Stimulated activated naive CD4-positive, alpha-beta T cell (primary cell): ENCODE data around the gene LBX1.
A peak's percentile ranks its signal among the peaks of the same experiment; 100 is the strongest.

ENCODE experiments used
- DNase-seq, 6 experiments: peaks; one replicate each; lab custom pipeline; 2025; lab: John Stamatoyannopoulos, UW

Gene LBX1

DNA sequence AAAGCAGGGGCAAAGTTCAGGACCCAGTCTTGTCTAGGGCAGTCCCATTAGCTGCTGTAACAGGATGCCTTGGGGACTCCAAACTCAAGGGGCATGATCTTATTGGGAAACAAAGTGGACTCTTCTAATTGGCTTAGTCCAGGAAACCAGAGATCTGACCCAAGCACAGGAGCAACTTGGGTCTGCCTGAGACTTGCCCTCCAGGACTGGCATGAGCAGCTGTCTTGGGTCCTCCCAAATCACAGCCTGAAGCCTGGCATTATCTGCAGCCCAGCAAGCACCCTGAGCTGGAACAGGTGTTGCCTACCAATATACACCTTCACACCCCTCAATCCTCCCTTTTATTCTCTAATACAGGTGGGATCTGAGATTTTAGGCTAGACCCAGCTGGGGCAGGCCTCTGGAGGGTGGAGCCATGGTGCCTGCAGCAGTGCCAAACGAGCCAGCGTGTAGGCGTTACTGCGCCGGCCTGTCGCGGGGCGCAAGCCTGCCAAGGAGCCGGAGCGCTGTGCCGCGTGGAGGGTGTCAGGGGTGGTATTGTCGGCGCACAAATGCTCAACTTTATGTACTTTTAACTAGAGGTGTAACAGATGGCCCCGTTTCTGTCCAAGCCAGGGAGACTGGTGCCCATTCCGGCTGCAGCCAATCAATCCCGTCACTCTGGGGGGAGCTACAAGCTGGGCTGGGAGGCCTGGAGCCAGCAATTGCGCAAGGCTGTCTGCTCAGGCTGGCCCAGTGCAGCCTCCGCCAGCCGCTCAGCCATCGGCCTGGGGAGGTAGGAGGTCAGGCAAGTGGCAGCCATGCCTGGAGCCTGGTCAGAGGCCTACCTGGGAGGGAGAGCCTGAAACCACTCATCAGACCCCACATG, 12.8 kb upstream of the LBX1 start:
- no peak for DNase-seq

GRCh38 chr10:101238732-101239105, 9.5 kb upstream of the LBX1 start:
- peak in 1 of 6 experiments; percentile 11 for DNase-seq

GRCh38 chr10:101237982-101238731, 8.9 kb upstream of the LBX1 start:
- no peak for DNase-seq

DNA sequence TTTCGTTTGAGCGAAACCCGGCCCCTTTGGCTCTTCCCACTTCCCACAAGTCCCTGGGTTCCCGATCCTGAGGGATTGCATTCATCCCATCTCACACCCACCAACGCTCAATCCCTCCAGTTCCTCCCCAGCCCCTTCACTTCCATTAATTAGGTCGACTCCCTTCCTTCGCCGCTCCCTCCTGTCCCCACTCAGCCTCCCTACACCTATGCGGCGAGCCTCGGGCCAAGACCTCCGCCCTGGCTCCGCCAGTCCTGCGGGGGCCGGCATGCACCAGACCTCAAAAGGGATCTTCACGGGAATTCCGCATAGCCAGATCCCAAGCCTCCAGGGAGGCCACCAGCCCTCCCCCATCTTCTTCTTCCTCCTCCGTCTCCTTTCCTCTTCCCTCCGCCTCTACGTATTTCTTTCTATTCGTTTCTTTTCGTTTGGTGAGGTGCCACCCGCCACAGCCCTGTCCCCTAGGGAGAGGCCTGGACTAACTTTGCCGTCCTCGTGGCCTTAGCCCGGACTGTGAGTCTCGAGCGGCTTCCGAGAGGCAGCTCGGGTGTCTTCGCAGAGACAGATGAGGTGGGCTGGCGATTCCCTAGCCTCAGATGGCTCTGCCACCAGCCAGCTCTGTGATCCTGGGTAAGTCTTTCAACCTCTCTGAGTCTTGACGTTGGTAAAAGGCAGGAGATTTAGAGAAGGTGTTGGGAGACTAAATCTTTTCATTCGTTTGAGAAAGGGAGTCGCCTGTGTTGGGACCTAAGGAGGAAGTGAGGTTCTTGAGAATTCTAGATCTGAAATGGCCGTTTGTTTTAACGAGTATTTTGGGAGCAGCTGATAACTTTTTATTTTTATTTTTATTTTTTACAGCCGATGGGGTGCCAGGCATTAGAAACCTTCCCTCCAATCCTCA, 8.1 kb upstream of the LBX1 start:
- peak in 2 of 6 experiments; percentile 10 to 34 for DNase-seq

DNA sequence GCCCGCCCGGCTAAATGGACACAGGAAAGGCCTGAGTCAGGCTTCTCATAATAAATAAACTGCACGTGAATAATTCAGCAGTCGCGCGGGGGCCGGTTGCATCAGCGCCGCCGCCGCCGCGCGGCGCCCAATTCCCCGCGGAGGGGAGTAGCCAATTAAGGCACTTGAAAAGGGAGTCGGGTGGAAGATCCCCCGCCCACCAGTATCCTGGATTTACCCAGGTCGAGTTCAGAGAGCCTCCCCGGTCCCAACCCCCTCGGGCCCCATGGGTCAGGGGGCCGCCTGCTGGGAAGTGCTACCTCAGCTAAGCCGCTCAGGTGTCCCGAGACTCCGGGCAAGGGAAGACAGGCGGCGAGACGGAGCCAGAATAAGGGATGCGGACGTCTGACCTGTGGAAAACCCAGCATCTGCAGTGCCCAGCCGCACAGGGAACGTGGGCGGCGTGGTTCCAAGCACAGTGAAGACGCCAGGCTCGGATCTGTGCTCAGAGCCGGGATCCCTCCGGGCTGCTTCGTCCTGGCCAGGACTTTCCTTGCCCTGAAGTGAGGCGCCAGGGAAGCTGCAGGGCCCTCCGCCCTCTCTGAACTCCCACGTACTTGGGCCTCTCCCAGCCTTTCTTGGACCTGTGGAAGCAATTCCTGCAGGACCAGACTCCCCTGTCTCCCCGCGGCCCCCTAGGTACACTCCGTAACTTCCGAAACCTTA, 7.3 kb upstream of the LBX1 start:
- DNase-seq, result peak in 1 of 6 experiments; percentile 16

GRCh38 chr10:101235766-101236165, 6.5 kb upstream of the LBX1 start:
- DNase-seq, result no peak

- no peak for DNase-seq
These were observed 5.1 kb upstream of the LBX1 start for GRCh38 chr10:101234333-101234732.

DNA sequence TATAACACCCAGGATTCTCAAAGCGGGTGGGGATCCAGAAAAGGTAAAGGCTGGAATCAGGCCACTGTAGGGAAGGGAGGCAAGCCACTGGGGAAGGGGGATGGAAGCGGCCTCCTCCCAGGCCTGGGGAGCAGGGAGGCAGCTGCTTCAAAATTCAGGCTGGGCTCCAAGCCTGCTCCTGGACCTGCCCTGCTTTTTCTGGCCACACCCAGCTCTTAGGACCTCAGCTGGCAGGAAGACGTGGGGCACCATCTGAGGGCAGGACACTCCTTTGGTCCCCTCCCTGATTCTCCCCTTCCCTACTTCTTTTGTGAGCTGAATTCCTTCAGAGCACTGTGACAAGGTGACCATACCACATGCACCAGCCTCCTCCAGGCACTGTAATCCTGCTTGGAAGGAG, 4.6 kb upstream of the LBX1 start:
- DNase-seq, result no peak

DNA sequence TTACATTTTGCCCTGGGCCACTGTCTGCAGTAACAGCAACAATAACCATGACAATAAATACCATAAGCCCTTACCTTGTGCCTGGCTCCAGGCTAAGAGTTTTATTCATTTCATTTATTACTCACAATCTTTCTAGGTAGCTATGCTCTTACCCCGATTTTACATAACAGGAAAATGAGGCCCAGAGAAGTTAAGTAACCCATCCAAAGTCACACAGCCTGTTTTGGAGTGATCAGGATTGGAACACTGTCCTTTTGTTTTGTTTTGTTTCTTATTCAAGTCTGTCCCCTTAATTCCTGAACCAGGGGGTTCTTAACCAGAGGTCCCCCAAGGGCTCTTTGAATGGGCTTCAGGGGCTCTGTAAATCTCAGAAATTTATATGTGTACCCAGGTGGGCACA, 4.2 kb upstream of the LBX1 start:
- no peak for DNase-seq

DNA sequence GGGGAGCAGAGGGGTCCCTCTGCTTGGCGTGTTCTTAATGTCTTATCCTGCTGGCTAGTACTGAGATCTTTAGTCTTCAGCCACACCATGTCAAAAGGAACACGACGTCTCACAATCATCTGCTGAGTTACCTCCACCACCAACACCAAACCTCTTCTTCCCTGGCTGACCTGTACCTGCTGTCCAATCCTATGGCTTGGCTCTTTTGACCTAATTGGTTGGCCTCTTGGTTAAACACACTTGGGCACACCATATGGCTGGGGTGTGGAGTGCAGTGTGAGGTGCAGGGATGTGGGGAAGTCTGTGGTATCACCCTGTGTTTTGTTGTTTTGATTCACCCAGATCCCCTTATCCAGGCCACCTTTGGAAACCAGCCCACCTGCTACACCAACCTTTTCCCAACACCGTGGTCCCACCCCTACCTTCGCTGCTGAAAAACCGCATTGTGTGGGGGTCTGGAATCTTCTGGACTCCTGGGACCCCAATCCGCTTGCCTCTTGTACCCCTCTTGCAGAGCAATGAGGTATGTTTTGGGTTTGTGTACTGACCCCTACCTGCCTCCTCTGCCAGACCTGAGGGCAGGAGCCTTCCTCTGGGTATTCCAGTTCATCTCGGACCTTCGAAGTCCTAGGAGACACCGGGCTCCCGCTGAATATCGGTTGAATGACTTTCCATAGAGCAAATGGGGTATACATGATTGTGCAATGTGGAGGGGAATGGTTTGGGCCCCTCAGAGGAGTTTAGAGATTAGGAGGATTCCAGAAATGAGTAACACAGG, 2.8 kb upstream of the LBX1 start:
- DNase-seq, result no peak

GRCh38 chr10:101231092-101231491, 1.8 kb upstream of the LBX1 start:
- DNase-seq, result no peak

DNA sequence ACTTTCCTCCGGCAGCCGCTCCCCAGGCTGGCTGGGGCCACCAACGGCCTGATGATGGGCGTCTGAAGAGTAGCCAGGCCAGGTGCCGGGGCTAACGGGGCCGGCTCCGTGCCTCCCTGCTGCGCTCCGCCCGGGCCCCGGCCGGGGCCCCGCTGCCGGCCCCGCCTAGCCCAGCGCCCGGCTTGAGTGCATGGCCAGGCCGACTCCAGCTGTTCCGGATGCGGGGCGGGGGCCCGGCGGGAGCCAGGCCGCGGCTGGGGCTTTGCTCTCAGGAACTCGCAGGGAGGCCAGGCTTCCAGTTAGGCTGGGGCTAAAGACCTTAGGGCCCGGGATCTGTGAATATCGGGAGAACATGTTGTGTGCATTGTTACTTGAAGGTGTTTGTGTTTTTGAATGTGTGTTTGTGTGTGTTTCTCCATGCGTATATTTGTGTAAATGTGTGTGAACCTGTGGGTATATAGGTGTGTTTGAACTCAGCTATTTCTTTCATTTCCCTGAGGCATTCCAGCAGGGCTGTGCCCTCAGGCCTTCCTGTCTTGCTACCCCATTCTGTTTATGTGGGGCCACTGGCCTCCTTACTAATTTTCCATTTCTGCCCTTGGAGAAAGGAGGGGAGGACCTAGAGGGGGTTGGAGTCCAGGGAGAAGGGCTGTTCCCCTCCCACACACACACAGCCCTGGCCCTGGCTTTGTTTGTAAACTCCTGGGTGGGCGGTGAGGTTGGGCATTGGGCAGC, 1.1 kb upstream of the LBX1 start:
- DNase-seq, result no peak

- DNase-seq, result no peak
These were observed 347 bp downstream of the LBX1 start for GRCh38 chr10:101228966-101229265.

DNA sequence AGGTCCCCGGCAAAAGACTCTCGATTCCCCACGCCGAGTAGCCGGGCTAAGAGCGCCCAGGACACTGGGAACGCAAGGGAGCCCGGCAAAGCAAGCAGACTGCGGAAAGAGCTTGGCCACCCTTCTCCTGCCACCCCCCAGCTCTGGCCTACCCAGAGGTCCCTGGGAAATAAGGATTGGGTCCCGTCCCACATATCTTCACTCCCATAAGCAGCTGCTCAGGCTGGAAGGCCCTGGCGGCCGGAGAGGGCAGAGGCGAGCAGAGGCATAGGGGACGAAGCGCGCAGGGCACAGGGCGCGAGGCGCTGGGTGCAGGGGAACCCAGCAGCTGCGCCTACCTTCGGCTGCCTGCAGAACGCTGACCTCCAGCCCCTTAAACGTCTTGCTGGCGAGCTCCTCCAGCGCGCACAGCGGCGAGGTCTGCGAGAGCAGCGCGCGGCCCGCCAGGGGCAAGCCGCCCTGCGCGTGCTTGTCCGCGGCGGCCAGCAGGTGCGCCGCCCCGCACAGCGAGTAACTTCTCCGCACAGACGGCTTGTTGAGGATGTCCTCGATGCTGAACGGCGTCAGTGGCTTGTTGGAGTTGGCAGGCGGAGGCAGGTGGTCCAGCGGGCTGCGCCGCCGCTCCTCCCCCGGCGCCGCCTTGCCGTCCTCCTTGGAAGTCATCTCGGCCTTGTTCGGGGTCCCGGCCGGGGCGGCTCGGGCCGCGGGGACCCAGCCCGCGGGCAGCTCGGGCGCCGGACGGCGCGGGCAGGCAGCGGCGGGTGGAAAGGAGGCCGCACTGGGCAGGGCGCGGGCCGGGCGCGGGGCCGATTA, 904 bp downstream of the LBX1 start:
- peak in 1 of 6 experiments; percentile 35 for DNase-seq

GRCh38 chr10:101227429-101228152, 1.7 kb downstream of the LBX1 start:
- DNase-seq, result peak in 1 of 6 experiments; percentile 11

DNA sequence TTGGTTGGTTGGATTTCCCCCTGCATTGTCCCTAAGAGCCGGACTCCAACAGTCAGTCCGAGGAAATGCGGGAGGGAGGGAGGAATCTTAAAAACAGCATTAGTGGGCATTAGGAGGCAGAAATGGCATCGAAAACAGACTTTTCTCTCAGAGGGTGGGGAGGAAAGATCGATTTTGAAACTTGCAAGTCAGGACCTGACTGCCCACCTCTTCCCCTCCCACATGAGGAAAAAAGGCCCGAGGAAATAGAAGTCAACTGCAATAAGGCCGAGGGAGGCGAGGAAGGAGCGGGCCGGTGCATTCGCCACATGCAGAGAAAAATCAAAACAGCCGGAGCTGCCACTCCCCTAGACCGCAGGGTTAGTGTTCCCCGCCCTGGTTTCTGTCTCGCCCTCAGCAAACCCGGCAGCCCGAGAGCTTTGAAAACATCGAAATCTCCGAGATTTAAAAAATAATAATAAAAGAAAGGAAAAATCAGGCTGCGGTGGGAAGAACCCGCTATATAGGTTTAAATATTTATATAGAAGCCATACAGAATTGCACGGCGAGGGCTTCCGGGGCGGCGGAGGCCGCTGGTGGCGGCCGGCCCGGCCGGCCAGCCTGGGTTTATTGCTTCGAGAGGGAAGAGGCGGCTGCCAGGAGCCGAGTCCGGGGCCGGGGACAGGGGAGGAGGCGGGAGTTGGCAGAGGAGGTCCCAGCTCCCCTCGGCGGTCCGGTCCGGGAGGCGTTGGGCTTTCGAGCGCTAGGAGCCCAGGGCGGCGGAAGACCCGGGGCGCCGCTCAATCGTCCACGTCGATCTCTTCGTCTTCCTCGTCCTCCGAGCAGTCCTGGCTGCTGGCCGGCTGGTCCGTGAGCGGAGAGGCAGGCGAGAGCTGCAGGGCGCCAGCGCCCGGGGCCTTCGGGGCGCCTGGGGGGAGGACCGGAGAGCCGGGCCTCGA, 2.5 kb downstream of the LBX1 start:
- DNase-seq, result peak in 2 of 6 experiments; percentile 14 to 45

DNA sequence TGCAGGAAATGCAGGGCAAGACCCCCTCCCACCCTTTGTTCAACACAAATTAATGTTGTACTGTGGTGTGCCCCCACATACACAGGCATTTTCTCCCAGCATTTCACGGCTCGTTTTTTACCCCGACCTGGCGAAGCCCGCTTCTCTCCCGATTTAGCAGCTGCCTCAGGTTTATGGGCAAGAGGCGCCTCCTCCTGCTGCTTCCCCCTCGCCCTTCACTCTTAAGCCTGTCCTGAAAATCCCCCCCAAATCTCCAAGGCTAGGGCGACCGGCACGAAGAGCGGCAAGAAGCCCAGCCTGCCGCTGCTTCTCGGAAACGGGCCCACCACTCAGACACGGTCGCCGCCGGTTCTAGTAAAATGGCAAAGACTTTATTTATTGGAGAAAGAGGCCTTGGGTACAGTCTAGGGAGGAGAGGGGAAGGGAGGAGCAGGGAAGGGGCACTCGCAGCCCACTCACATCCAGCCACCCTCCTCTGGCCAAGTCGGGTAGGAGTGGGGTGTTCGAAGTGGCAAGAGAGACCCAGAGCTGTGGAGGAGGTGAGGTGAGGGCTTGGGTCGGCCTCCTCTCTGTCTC, 3.3 kb downstream of the LBX1 start:
- DNase-seq, result no peak
